Measurements from ENCODE around the gene C19orf73. TPM values are rescaled to one million over a fixed set of nuclear protein-coding genes. Genes with fewer than 3 reads are reported as not detected.

C19orf73 gene
- total and polyA plus RNA-seq, 9 of the 15 experiments (the other 6 are each of a cell fraction or from before 2014, with no cell fraction given) = 0.08 to 7.4 (median 1.4) TPM

DNA sequence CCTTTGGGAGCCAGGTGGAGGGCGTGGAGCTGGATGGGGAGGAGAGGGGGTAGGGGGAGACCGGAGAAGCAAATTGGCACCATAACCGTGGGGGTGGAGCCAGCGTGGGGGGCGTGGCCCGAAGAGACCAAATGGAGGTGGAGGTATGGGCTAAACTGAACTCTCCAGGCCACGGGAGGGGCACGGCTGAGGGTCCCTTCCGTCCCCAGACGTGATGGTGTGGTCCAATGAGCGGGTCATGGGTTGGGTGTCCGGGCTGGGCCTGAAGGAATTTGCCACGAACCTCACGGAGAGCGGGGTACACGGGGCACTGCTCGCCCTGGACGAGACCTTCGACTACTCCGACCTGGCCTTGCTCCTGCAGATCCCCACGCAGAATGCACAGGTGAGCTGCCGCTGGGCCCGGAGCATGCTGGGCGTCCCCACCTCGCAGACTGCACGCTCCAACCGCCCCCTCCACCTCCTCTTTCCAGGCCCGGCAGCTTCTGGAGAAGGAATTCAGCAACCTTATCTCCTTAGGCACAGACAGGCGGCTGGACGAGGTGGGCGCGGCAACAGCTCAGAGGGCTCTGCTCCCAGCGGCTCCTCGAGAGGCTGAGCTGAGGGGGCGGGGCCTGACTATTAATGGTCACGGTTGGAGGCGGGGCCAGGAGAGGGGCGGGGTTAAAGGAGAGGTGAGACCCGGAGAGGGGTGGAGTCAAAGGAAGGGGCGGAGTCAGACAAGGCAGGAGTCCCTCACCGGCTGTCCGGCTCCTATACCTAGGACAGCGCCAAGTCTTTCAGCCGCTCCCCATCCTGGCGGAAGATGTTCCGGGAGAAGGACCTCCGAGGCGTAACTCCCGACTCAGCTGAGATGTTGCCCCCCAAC is 30.1 kb upstream of the C19orf73 start (continued):
- TF ChIP-seq, protein P1, sequence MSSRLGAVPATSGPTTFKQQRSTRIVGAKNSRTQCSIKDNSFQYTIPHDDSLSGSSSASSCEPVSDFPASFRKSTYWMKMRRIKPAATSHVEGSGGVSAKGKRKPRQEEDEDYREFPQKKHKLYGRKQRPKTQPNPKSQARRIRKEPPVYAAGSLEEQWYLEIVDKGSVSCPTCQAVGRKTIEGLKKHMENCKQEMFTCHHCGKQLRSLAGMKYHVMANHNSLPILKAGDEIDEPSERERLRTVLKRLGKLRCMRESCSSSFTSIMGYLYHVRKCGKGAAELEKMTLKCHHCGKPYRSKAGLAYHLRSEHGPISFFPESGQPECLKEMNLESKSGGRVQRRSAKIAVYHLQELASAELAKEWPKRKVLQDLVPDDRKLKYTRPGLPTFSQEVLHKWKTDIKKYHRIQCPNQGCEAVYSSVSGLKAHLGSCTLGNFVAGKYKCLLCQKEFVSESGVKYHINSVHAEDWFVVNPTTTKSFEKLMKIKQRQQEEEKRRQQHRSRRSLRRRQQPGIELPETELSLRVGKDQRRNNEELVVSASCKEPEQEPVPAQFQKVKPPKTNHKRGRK (tag; IDR thresholded peaks at IDR 0.05) = no peak
- TF ChIP-seq, protein P2, sequence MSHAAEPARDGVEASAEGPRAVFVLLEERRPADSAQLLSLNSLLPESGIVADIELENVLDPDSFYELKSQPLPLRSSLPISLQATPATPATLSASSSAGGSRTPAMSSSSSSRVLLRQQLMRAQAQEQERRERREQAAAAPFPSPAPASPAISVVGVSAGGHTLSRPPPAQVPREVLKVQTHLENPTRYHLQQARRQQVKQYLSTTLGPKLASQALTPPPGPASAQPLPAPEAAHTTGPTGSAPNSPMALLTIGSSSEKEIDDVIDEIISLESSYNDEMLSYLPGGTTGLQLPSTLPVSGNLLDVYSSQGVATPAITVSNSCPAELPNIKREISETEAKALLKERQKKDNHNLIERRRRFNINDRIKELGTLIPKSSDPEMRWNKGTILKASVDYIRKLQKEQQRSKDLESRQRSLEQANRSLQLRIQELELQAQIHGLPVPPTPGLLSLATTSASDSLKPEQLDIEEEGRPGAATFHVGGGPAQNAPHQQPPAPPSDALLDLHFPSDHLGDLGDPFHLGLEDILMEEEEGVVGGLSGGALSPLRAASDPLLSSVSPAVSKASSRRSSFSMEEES (CRISPR knock-in tag; IDR thresholded peaks at IDR 0.05) = no peak
- no peak for TF ChIP-seq BDP1 (IDR thresholded peaks at IDR 0.05; ENCODE audit: insufficient read depth, insufficient read length)
- TF ChIP-seq SUPT5H (IDR thresholded peaks at IDR 0.05) = 0 out of 2 replicates have a peak, but pooled peaks have one; percentile 41
- no peak for TF ChIP-seq HDGF (IDR thresholded peaks at IDR 0.05)
- TF ChIP-seq ESRRA (IDR thresholded peaks at IDR 0.05; ENCODE audit: borderline replicate concordance, low read depth) = no peak
- no peak for TF ChIP-seq FOXA1 (IDR thresholded peaks at IDR 0.05; ENCODE audit: borderline replicate concordance)
- TF ChIP-seq ESRRB (CRISPR knock-in tag; IDR thresholded peaks at IDR 0.05; ENCODE audit: borderline replicate concordance) = no peak
- TF ChIP-seq, protein P3, sequence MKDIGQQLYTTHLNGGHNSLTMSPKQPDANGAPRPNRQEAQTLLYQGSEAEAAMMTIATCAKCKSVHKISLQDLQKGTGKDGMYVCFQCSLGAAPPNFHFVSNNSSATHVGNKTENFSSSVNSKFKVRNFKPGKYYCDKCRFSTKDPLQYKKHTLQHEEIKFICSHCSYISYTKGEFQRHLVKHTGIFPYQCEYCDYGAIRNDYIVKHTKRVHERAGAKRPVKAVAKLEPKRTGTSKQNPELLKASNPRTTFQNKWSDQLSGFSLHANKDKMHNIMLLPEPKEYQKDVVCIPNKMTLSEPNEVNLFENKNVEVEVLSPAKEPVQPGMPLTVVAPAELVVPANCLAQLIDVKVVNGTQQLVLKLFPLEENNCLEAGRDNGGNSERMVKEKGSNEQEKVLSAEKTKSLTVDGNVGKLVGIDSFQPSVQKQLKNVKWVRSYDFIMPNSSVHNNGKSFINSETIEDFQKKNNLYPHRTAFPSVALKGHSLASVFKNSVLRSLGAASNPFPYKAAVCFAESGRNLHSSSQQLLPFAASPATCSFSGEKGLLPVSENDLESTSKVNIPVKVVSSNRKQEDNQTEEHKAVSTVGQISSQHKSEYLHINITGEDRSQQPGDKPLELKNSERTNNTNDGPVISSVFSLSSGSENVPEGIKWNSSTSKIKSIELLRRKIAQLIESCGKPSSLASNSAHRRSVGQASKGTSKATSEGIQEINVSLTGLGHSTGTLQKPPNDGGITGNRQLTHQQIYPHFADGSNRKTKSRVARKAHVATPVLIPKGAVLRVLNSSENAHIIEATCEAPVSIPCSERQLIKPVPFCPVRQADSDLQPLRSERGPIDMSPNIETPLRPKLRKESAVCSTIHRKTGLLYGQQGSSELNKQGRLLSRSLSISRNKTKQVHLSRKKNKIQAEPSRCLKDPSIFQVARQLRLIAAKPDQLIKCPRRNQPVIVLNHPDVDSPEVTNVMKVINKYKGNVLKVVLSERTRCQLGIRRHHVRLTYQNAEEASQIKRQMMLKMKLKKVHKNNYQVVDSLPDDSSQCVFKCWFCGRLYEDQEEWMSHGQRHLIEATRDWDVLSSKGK (CRISPR knock-in tag; IDR thresholded peaks at IDR 0.05) = no peak
- TF ChIP-seq MAZ (CRISPR knock-in tag; conservative IDR thresholded peaks at IDR 0.05 in 1 of 2, IDR thresholded peaks at IDR 0.05 in 1 of 2) = peak; percentile 50 to 59; a peak in 3 of 4 replicates
- no peak for TF ChIP-seq TCFL5 (CRISPR knock-in tag; conservative IDR thresholded peaks at IDR 0.05)
- no peak for TF ChIP-seq ZNF311 (CRISPR knock-in tag; IDR thresholded peaks at IDR 0.05)
- no peak for TF ChIP-seq ZNF23 (CRISPR knock-in tag; IDR thresholded peaks at IDR 0.05)
- TF ChIP-seq, protein P4, sequence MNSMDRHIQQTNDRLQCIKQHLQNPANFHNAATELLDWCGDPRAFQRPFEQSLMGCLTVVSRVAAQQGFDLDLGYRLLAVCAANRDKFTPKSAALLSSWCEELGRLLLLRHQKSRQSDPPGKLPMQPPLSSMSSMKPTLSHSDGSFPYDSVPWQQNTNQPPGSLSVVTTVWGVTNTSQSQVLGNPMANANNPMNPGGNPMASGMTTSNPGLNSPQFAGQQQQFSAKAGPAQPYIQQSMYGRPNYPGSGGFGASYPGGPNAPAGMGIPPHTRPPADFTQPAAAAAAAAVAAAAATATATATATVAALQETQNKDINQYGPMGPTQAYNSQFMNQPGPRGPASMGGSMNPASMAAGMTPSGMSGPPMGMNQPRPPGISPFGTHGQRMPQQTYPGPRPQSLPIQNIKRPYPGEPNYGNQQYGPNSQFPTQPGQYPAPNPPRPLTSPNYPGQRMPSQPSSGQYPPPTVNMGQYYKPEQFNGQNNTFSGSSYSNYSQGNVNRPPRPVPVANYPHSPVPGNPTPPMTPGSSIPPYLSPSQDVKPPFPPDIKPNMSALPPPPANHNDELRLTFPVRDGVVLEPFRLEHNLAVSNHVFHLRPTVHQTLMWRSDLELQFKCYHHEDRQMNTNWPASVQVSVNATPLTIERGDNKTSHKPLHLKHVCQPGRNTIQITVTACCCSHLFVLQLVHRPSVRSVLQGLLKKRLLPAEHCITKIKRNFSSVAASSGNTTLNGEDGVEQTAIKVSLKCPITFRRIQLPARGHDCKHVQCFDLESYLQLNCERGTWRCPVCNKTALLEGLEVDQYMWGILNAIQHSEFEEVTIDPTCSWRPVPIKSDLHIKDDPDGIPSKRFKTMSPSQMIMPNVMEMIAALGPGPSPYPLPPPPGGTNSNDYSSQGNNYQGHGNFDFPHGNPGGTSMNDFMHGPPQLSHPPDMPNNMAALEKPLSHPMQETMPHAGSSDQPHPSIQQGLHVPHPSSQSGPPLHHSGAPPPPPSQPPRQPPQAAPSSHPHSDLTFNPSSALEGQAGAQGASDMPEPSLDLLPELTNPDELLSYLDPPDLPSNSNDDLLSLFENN (IDR thresholded peaks at IDR 0.05; ENCODE audit: low read depth in 2 of 2, low read length in 2 of 2) = 0 out of 4 replicates have a peak, but pooled peaks of 1 of the 2 experiments have one; percentile 30

Data from K562 (cell line).